Trophoblast cell (in vitro differentiated cells and primary cell): ENCODE measurements around the gene TCERG1L.

ENCODE experiments used
- DNase-seq, 2 donors: peaks; one replicate each; pipeline ENCODE4 v3.0.0-alpha.2; 2016
- H2AFZ ChIP-seq: 2 replicates; pipeline ENCODE4 v1.6.1; 2013; ENCODE audit warnings: low read length, moderate library complexity, mild to moderate bottlenecking; ENCODE audit not compliant: insufficient read depth, poor library complexity
- H2AK5ac ChIP-seq: 2 replicates; pipeline ENCODE4 v1.6.1; 2013; ENCODE audit warnings: mild to moderate bottlenecking, low read length
- H2BK120ac ChIP-seq: 2 replicates; pipeline ENCODE4 v1.6.1; 2013; ENCODE audit warnings: low read length, mild to moderate bottlenecking, moderate library complexity; ENCODE audit not compliant: insufficient read depth, poor library complexity
- H2BK12ac ChIP-seq: 2 replicates; pipeline ENCODE4 v1.6.1; 2013; ENCODE audit warnings: mild to moderate bottlenecking, low read length, moderate library complexity
- H2BK5ac ChIP-seq: 2 replicates; pipeline ENCODE4 v1.6.1; 2013; ENCODE audit warnings: low read length, low read depth, moderate library complexity, mild to moderate bottlenecking; ENCODE audit not compliant: poor library complexity
- H3K14ac ChIP-seq: 2 replicates; pipeline ENCODE4 v1.6.1; 2013; ENCODE audit warnings: mild to moderate bottlenecking, low read length
- H3K18ac ChIP-seq: 2 replicates; pipeline ENCODE4 v1.6.1; 2013; ENCODE audit warnings: mild to moderate bottlenecking, low read length
- H3K23ac ChIP-seq: 2 replicates; pipeline ENCODE4 v1.6.1; 2013; ENCODE audit warnings: low read length
- H3K27ac ChIP-seq: 2 replicates; pipeline ENCODE4 v1.5.1; 2013; ENCODE audit warnings: low read depth, mild to moderate bottlenecking, inconsistent platforms, low read length, moderate library complexity
- H3K27me3 ChIP-seq: 2 replicates; pipeline ENCODE4 v1.6.1; 2013; ENCODE audit warnings: inconsistent platforms, mild to moderate bottlenecking, low read length, moderate library complexity; ENCODE audit not compliant: insufficient read depth
- H3K36me3 ChIP-seq, 2 experiments: 1 replicate in 1 of 2; 2 replicates in 1 of 2; pipeline ENCODE4 v1.6.1; 2013; ENCODE audit warnings: low read length in 2 of 2, mild to moderate bottlenecking in 2 of 2, moderate library complexity in 1 of 2; ENCODE audit not compliant: insufficient read depth in 2 of 2, control insufficient read depth in 1 of 2
- H3K4ac ChIP-seq: 2 replicates; pipeline ENCODE4 v1.6.1; 2013; ENCODE audit warnings: low read depth, mild to moderate bottlenecking, low read length, moderate library complexity
- H3K4me1 ChIP-seq, 2 experiments: 1 replicate in 1 of 2; 2 replicates in 1 of 2; pipeline ENCODE4 v1.6.1; 2013; ENCODE audit warnings: low read length in 2 of 2, mild to moderate bottlenecking in 2 of 2, moderate library complexity in 1 of 2; ENCODE audit not compliant: insufficient read depth in 2 of 2, control insufficient read depth in 1 of 2
- H3K4me2 ChIP-seq: 2 replicates; pipeline ENCODE4 v1.6.1; 2013; ENCODE audit warnings: inconsistent platforms, mild to moderate bottlenecking, low read length, moderate library complexity
- H3K4me3 ChIP-seq: 2 replicates; pipeline ENCODE4 v1.5.1; 2013; ENCODE audit warnings: mild to moderate bottlenecking, low read depth, low read length, inconsistent platforms
- H3K79me1 ChIP-seq: one replicate; pipeline ENCODE4 v1.6.1; 2013; ENCODE audit warnings: low read length
- H3K79me2 ChIP-seq: 2 replicates; pipeline ENCODE4 v1.6.1; 2013; ENCODE audit warnings: low read length, mild to moderate bottlenecking; ENCODE audit not compliant: control insufficient read depth, insufficient read depth, poor library complexity
- H3K9ac ChIP-seq: 2 replicates; pipeline ENCODE4 v1.6.1; 2013; ENCODE audit warnings: mild to moderate bottlenecking, low read length
- H3K9me3 ChIP-seq: 2 replicates; pipeline ENCODE4 v1.6.1; 2013; ENCODE audit warnings: low read depth, mild to moderate bottlenecking, control low read depth, inconsistent platforms, low read length; ENCODE audit not compliant: insufficient read depth
- H4K12ac ChIP-seq: 2 replicates; pipeline ENCODE4 v1.6.1; 2013; ENCODE audit warnings: low read depth, mild to moderate bottlenecking, low read length, moderate library complexity
- H4K8ac ChIP-seq: 2 replicates; pipeline ENCODE4 v1.6.1; 2013; ENCODE audit warnings: low read depth, mild to moderate bottlenecking, low read length, moderate library complexity
- H4K91ac ChIP-seq: one replicate; pipeline ENCODE4 v1.6.1; 2013; ENCODE audit warnings: low read depth, mild to moderate bottlenecking, low read length, moderate library complexity
- WGBS: extraction: QIAGEN DNeasy Blood & Tissue Kit; methylation state at CpG from one replicate; pipeline ENCODE4 v1.1.7; 2013; ENCODE audit warnings: missing lambda C conversion rate; ENCODE audit not compliant: insufficient read length, insufficient coverage; ENCODE audit errors: extremely low coverage; 5-methylcytosine and 5-hydroxymethylcytosine counted together

TCERG1L gene

GRCh38 chr10:131196176-131196885 is 115.2 kb downstream of the TCERG1L start:
- Histone ChIP-seq H4K8ac (no peak overlapping the region), H3K18ac (no peak overlapping the region), H3K79me2 (no peaks in the 10 kb centered on the region), H4K91ac (no peak overlapping the region), H3K4me2 (no peak overlapping the region), H3K23ac (no peak overlapping the region), H3K4me1 (no peaks in the 10 kb centered on the region), H3K27me3 (no peaks in the 10 kb centered on the region), H2AK5ac (no peak overlapping the region), H2BK5ac (no peak overlapping the region), H2AFZ (no peak overlapping the region), H3K36me3 (no peaks in the 10 kb centered on the region), H3K4ac (no peak overlapping the region), H2BK12ac (no peak overlapping the region), H3K9me3 (no peaks in the 10 kb centered on the region), H3K79me1 (no peaks in the 10 kb centered on the region), H3K27ac (no peak overlapping the region), H4K12ac (no peak overlapping the region), H3K4me3 (no peak overlapping the region), H2BK120ac (no peak overlapping the region), H3K14ac (no peak overlapping the region), H3K9ac (no peak overlapping the region)
- DNase-seq: no peak
- no CpG with 5 or more reads among the region's 18 CpGs for WGBS

- Histone ChIP-seq H4K8ac (no peak overlapping the region), H3K9me3 (no peaks in the 10 kb centered on the region), H2BK12ac (no peak overlapping the region), H3K4me2 (no peak overlapping the region), H3K4ac (no peak overlapping the region), H4K12ac (no peak overlapping the region), H2AK5ac (no peak overlapping the region), H3K4me3 (no peak overlapping the region), H3K79me2 (no peaks in the 10 kb centered on the region), H3K36me3 (no peaks in the 10 kb centered on the region), H3K4me1 (no peaks in the 10 kb centered on the region), H3K18ac (no peak overlapping the region), H2BK120ac (no peak overlapping the region), H2AFZ (no peak overlapping the region), H3K14ac (no peak overlapping the region), H4K91ac (no peak overlapping the region), H3K27me3 (no peaks in the 10 kb centered on the region), H3K27ac (no peak overlapping the region), H3K79me1 (no peaks in the 10 kb centered on the region), H2BK5ac (no peak overlapping the region), H3K9ac (no peak overlapping the region), H3K23ac (no peak overlapping the region)
- DNase-seq: no peak
- WGBS: no CpG with 5 or more reads among the region's 19 CpGs
Observed at GRCh38 chr10:131195558-131196159, 115.9 kb downstream of the TCERG1L start.

- H3K27me3 ChIP-seq: no peaks in the 10 kb centered on the region
- H3K23ac ChIP-seq: no peak overlapping the region
- H3K4me1 ChIP-seq: no peaks in the 10 kb centered on the region
- no peak overlapping the region for H2AFZ ChIP-seq
- no peak for DNase-seq
- no peak overlapping the region for H3K18ac ChIP-seq
- H3K36me3 ChIP-seq: no peaks in the 10 kb centered on the region
- no peak overlapping the region for H2AK5ac ChIP-seq
- H3K4ac ChIP-seq: no peak overlapping the region
- WGBS: no CpG with 5 or more reads among the region's 9 CpGs
- no peak overlapping the region for H3K27ac ChIP-seq
- H3K79me1 ChIP-seq: no peaks in the 10 kb centered on the region
- H3K4me3 ChIP-seq: no peak overlapping the region
- no peak overlapping the region for H4K8ac ChIP-seq
- H4K12ac ChIP-seq: no peak overlapping the region
- H3K14ac ChIP-seq: no peak overlapping the region
- H2BK120ac ChIP-seq: no peak overlapping the region
- no peak overlapping the region for H3K9ac ChIP-seq
- no peak overlapping the region for H2BK12ac ChIP-seq
- no peak overlapping the region for H3K4me2 ChIP-seq
- H3K9me3 ChIP-seq: no peaks in the 10 kb centered on the region
- H2BK5ac ChIP-seq: no peak overlapping the region
- H3K79me2 ChIP-seq: no peaks in the 10 kb centered on the region
- no peak overlapping the region for H4K91ac ChIP-seq
Observed at GRCh38 chr10:131195116-131195515, 116.4 kb downstream of the TCERG1L start.

DNA sequence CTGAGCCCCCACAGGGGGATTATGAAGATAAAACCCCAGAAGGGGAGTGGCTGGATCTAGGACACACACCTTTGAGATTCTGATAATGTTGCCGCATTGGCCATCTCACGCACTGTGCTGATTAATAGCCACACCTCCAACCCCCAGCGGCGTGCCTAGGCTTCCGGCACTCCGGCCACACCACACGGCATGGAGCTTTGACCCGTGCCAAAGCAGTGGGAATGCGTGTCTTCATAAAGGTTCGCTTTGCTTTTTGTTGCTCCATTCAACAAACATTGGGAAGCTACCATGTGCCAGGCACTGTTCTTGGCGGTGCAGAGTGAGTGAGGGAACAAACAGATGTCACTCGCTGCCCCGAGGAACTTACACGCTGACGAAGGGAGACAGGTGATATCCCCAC is 117.6 kb downstream of the TCERG1L start:
- Histone ChIP-seq H3K27ac (no peak overlapping the region), H3K4me2 (no peak overlapping the region), H3K18ac (no peak overlapping the region), H3K4ac (no peak overlapping the region), H3K9ac (no peak overlapping the region), H2BK12ac (no peak overlapping the region), H3K79me2 (no peaks in the 10 kb centered on the region), H3K23ac (no peak overlapping the region), H2BK120ac (no peak overlapping the region), H2BK5ac (no peak overlapping the region), H3K4me1 (no peaks in the 10 kb centered on the region), H4K12ac (no peak overlapping the region), H3K79me1 (no peaks in the 10 kb centered on the region), H3K9me3 (no peaks in the 10 kb centered on the region), H3K14ac (no peak overlapping the region), H2AK5ac (no peak overlapping the region), H3K36me3 (no peaks in the 10 kb centered on the region), H3K27me3 (no peaks in the 10 kb centered on the region), H4K8ac (no peak overlapping the region), H4K91ac (no peak overlapping the region), H2AFZ (no peak overlapping the region), H3K4me3 (no peak overlapping the region)
- no CpG with 5 or more reads among the region's 15 CpGs for WGBS
- DNase-seq: no peak
